ENCODE results near the gene DROSHA. TPM values are rescaled to one million over a fixed set of nuclear protein-coding genes. Genes with fewer than 3 reads are reported as not detected.

DROSHA gene
- total RNA-seq, 1 experiment from 2014 or later, result 73.5 TPM

Other genes with a start within 250 kb of the DROSHA start
- gene C5orf22, start 208 bp upstream of the DROSHA start, total RNA-seq (2021; ENCODE audit: unreplicated experiment), result 22.9 TPM
- gene PDZD2, start 107.0 kb upstream of the DROSHA start, total RNA-seq (2021; ENCODE audit: unreplicated experiment), result 0.37 TPM